Endothelial cell of umbilical vein (primary cell): ENCODE results near the gene FBXO10. TPM values are rescaled to one million over a fixed set of nuclear protein-coding genes. Genes with fewer than 3 reads are reported as not detected.

Experiments used
- BruUV-seq: library from RNA; stranded (reverse); fragments of 400-500 nt; replicated peaks from 2 replicates; lab custom pipeline; 2021; lab: Mats Ljungman, UMichigan
- CTCF ChIA-PET: fragments of 300-600, 350-600 bp; sonication (Branson Sonifier 250); formaldehyde crosslinking; loops from one replicate; lab custom pipeline; 2021; ENCODE audit warnings: antibody characterized with exemption, inconsistent platforms; lab: Charles Lee
- POLR2A ChIA-PET: fragments of 300-600, 350-600 bp; sonication (Branson Sonifier 250); formaldehyde crosslinking; loops from one replicate; lab custom pipeline; 2021; ENCODE audit warnings: antibody characterized with exemption, inconsistent platforms; lab: Charles Lee
- DNase-seq: peaks from one replicate; pipeline ENCODE4 v3.0.0-alpha.2; 2011; ENCODE audit warnings: low read depth, low spot score
- FAIRE-seq: peaks from 2 replicates; lab custom pipeline; 2011; peaks lifted over from hg19 to GRCh38; lab: Jason Lieb, UNC
- H2AFZ ChIP-seq: 2 replicates; pipeline ENCODE4 v1.6.0; 2012; ENCODE audit warnings: low read depth, low read length, control low read depth, inconsistent platforms
- H3K27ac ChIP-seq: 2 replicates; pipeline ENCODE4 v1.5.1; 2011; ENCODE audit warnings: low read depth, mild to moderate bottlenecking, control low read depth, low read length, moderate library complexity; ENCODE audit not compliant: insufficient read depth
- H3K27me3 ChIP-seq, 2 experiments: 2 replicates each; pipeline versions ENCODE4 v1.6.0 to v1.6.1; 2011; ENCODE audit warnings: low read length in 2 of 2, mixed read lengths in 1 of 2; ENCODE audit not compliant: control insufficient read depth in 2 of 2, insufficient read depth in 2 of 2
- H3K36me3 ChIP-seq, 2 experiments: 2 replicates in 1 of 2; 3 replicates in 1 of 2; pipeline ENCODE4 v1.5.1; 2011; ENCODE audit warnings: low read length in 2 of 2, mild to moderate bottlenecking in 1 of 2, moderate library complexity in 1 of 2; ENCODE audit not compliant: control insufficient read depth in 2 of 2, insufficient read depth in 2 of 2; ENCODE audit errors: extremely low read depth in 1 of 2
- H3K4me1 ChIP-seq: 3 replicates; pipeline ENCODE4 v1.5.1; 2011; ENCODE audit warnings: mild to moderate bottlenecking, low read length; ENCODE audit not compliant: control insufficient read depth, insufficient read depth; ENCODE audit errors: extremely low read depth
- H3K4me2 ChIP-seq: 2 replicates; pipeline ENCODE4 v1.6.1; 2011; ENCODE audit warnings: low read length, control low read depth, mixed read lengths; ENCODE audit not compliant: insufficient read depth
- H3K4me3 ChIP-seq, 3 experiments: fragments of 200-600 bp in 1 of 3; sonication (generic), shearing (Covaris generic) in 1 of 3; replicated peaks in 1 of 3; 2 replicates each; pipeline ENCODE4 v1.5.1; 2011 to 2016; ENCODE audit warnings: control low read depth in 3 of 3, low read length in 3 of 3, mild to moderate bottlenecking in 2 of 3, inconsistent platforms in 1 of 3, low read depth in 1 of 3, moderate library complexity in 1 of 3; ENCODE audit not compliant: insufficient read depth in 1 of 3
- H3K79me2 ChIP-seq: 2 replicates; pipeline ENCODE4 v1.6.0; 2012; ENCODE audit warnings: low read length, inconsistent platforms; ENCODE audit not compliant: control insufficient read depth, insufficient read depth
- H3K9ac ChIP-seq: replicated peaks from 2 replicates; pipeline ENCODE3; 2011; ENCODE audit warnings: low read length, control low read depth; ENCODE audit not compliant: insufficient read depth; ENCODE audit errors: extremely low read depth
- H3K9me1 ChIP-seq: replicated peaks from 3 replicates; pipeline ENCODE4 v1.6.0; 2011; ENCODE audit warnings: mild to moderate bottlenecking, low read length; ENCODE audit not compliant: control insufficient read depth, insufficient read depth; ENCODE audit errors: extremely low read depth
- H3K9me3 ChIP-seq: replicated peaks from 2 replicates; pipeline ENCODE4 v1.5.1; 2012; ENCODE audit warnings: low read length, inconsistent platforms; ENCODE audit not compliant: control insufficient read depth, insufficient read depth
- H4K20me1 ChIP-seq: replicated peaks from 2 replicates; pipeline ENCODE3; 2011; ENCODE audit warnings: mild to moderate bottlenecking, low read length; ENCODE audit not compliant: control insufficient read depth, insufficient read depth; ENCODE audit errors: extremely low read depth
- EZH2 ChIP-seq: IDR thresholded peaks from 2 replicates; pipeline ENCODE4 v1.6.1; 2012; ENCODE audit warnings: borderline replicate concordance, low read depth, mild to moderate bottlenecking, moderate library complexity, low read length, inconsistent platforms; ENCODE audit not compliant: severe bottlenecking
- FOS ChIP-seq: IDR thresholded peaks from 2 replicates; pipeline ENCODE4 v1.6.1; 2011; ENCODE audit warnings: mild to moderate bottlenecking, low read length, moderate library complexity, borderline replicate concordance; ENCODE audit not compliant: insufficient read depth
- GATA2 ChIP-seq: IDR thresholded peaks from 2 replicates; pipeline ENCODE4 v1.7.0; 2011; ENCODE audit warnings: low read depth, mild to moderate bottlenecking, moderate library complexity, mixed read lengths, low read length; ENCODE audit not compliant: insufficient read length, insufficient read depth
- JUN ChIP-seq: IDR thresholded peaks from 2 replicates; pipeline ENCODE4 v1.6.1; 2011; ENCODE audit warnings: borderline replicate concordance, low read depth; ENCODE audit not compliant: insufficient read length, insufficient read depth
- MYC ChIP-seq: IDR thresholded peaks from one replicate; pipeline ENCODE4 v1.6.1; 2011; ENCODE audit warnings: mild to moderate bottlenecking, low read depth, low read length
- POLR2A ChIP-seq: IDR thresholded peaks from 2 replicates; pipeline ENCODE4 v1.6.1; 2012; ENCODE audit warnings: low read depth, mild to moderate bottlenecking, control low read depth, low read length
- POLR2AphosphoS5 ChIP-seq: IDR thresholded peaks from 2 replicates; pipeline ENCODE4 v1.6.1; 2012; ENCODE audit warnings: low read depth, mild to moderate bottlenecking, control low read depth, low read length, moderate library complexity; ENCODE audit not compliant: insufficient read depth
- dilution Hi-C: fragments of 300-500 bp; cut with MboI; formaldehyde crosslinking; loops from one replicate; pipeline ENCODE4 v1.15.0; 2019; ENCODE audit warnings: low sequenced_read_pairs; ENCODE audit not compliant: extremely low pct_ligation_motif_present
- intact Hi-C: fragments of 100-400 bp; cut with micrococcal nuclease; formaldehyde crosslinking; loops from one replicate; pipeline ENCODE4 v1.10.0; 2022
- polyA plus RNA-seq, 4 experiments: library from polyadenylated mRNA; depleted of rRNA in 3 of 4; stranded (reverse) in 3 of 4; unstranded in 1 of 4; fragments of >200 nt; gene quantifications; 2 replicates each; pipeline versions ENCODE4 v1.2.1 to v1.2.3, GENCODE V29; 2011 to 2012; ENCODE audit warnings: missing spikeins in 1 of 4
- total RNA-seq: library from RNA; stranded (reverse); gene quantifications from 2 replicates; pipeline ENCODE4 v1.2.3, GENCODE V29; 2021
- TF ChIP-seq, protein P1 (sequence below): IDR thresholded peaks from 2 replicates; pipeline ENCODE4 v1.6.1; 2011; ENCODE audit not compliant: insufficient read depth, insufficient read length
- TF ChIP-seq, protein P2 (sequence below), 2 donors: IDR thresholded peaks; 1 replicate in 1 of 2; 2 replicates in 1 of 2; pipeline ENCODE4 v1.5.1; 2011; ENCODE audit warnings: low read length in 2 of 2, mild to moderate bottlenecking in 2 of 2, moderate library complexity in 2 of 2, control low read depth in 1 of 2, inconsistent platforms in 1 of 2, low read depth in 1 of 2; ENCODE audit not compliant: insufficient read depth in 1 of 2; ENCODE audit errors: extremely low read depth in 1 of 2

The FBXO10 gene
- total and polyA plus RNA-seq, 2 donors (not counting 3 experiments of a cell fraction or from before 2014, with no cell fraction given) = 11.8 to 14.4 TPM

- intact Hi-C loops = no loop called here
- no peak overlapping the region for H2AFZ ChIP-seq
These were observed 47.3 kb downstream of the FBXO10 start for GRCh38 chr9:37528652-37529471.

More at GRCh38 chr9:37528652-37529471, 47.3 kb downstream of the FBXO10 start:
- no peaks in the 10 kb centered on the region for H3K9me3 ChIP-seq
- DNase-seq (no peak), FAIRE-seq (no peak)
- dilution Hi-C loops = no loop called here
- H3K4me1 ChIP-seq = no peaks in the 10 kb centered on the region
- H3K9ac ChIP-seq = no peak overlapping the region
- ChIA-PET CTCF (no interaction called here), POLR2A (no interaction called here)
- H4K20me1 ChIP-seq = no peaks in the 10 kb centered on the region
- no peak for TF ChIP-seq POLR2AphosphoS5
- no peak for TF ChIP-seq FOS
- TF ChIP-seq GATA2 = no peak
- no peak for TF ChIP-seq JUN
- TF ChIP-seq, protein P1, sequence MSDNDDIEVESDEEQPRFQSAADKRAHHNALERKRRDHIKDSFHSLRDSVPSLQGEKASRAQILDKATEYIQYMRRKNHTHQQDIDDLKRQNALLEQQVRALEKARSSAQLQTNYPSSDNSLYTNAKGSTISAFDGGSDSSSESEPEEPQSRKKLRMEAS = no peak
- no peak for TF ChIP-seq EZH2
- no peak for TF ChIP-seq MYC
- TF ChIP-seq, protein P2, sequence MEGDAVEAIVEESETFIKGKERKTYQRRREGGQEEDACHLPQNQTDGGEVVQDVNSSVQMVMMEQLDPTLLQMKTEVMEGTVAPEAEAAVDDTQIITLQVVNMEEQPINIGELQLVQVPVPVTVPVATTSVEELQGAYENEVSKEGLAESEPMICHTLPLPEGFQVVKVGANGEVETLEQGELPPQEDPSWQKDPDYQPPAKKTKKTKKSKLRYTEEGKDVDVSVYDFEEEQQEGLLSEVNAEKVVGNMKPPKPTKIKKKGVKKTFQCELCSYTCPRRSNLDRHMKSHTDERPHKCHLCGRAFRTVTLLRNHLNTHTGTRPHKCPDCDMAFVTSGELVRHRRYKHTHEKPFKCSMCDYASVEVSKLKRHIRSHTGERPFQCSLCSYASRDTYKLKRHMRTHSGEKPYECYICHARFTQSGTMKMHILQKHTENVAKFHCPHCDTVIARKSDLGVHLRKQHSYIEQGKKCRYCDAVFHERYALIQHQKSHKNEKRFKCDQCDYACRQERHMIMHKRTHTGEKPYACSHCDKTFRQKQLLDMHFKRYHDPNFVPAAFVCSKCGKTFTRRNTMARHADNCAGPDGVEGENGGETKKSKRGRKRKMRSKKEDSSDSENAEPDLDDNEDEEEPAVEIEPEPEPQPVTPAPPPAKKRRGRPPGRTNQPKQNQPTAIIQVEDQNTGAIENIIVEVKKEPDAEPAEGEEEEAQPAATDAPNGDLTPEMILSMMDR (IDR thresholded peaks at IDR 0.05; ENCODE audit: extremely low read depth in 1 of 2, insufficient read depth in 1 of 2, low read depth in 1 of 2, low read length in 2 of 2) = no peak
- no peak for TF ChIP-seq POLR2A
- peaks cover 0 to 14% of the 10 kb centered on the region in 2 experiments for H3K36me3 ChIP-seq
- H3K4me3 ChIP-seq = no peak overlapping the region
- H3K27me3 ChIP-seq = no peaks in the 10 kb centered on the region
- H3K4me2 ChIP-seq = no peak overlapping the region
- no peaks in the 10 kb centered on the region for H3K79me2 ChIP-seq
- H3K27ac ChIP-seq = no peak overlapping the region
- H3K9me1 ChIP-seq = no peaks in the 10 kb centered on the region
- no TSS peak for BruUV-seq
